GM23338 (cell line): ENCODE data around the gene ZNF536. TPM values are rescaled to one million over a fixed set of nuclear protein-coding genes. Genes with fewer than 3 reads are reported as not detected.

Source experiments
- ATAC-seq: fragments of 200-7000 bp; cut with Tn5 transposase; 3 replicates; pipeline ENCODE4 v1.9.1; 2020
- DNase-seq: peaks from one replicate; pipeline ENCODE4 v3.0.0-alpha.2; 2015; ENCODE audit warnings: low spot score
- H2AFZ ChIP-seq: fragments of 200-600 bp; sonication (generic); 2 replicates; pipeline ENCODE4 v1.8.0; 2016; ENCODE audit warnings: antibody characterized with exemption, mild to moderate bottlenecking, moderate library complexity
- H3F3A ChIP-seq: fragments of 200-600 bp; sonication (generic); replicated peaks from 2 replicates; pipeline ENCODE4 v1.8.0; 2017; ENCODE audit warnings: antibody characterized with exemption, mixed run types, low read depth
- H3K27ac ChIP-seq: fragments of 200-600 bp; sonication (generic); 2 replicates; pipeline ENCODE4 v1.6.1; 2016; ENCODE audit warnings: low read depth
- H3K27me3 ChIP-seq: fragments of 200-600 bp; sonication (generic); 2 replicates; pipeline ENCODE4 v1.8.0; 2016; ENCODE audit warnings: mild to moderate bottlenecking, mixed run types, moderate library complexity; ENCODE audit not compliant: insufficient read depth
- H3K36me3 ChIP-seq: fragments of 200-600 bp; sonication (generic); 2 replicates; pipeline ENCODE4 v1.8.0; 2016; ENCODE audit warnings: mild to moderate bottlenecking; ENCODE audit not compliant: insufficient read depth
- H3K4me1 ChIP-seq: fragments of 200-600 bp; sonication (generic); 2 replicates; pipeline ENCODE4 v1.8.0; 2016; ENCODE audit warnings: mild to moderate bottlenecking, moderate library complexity; ENCODE audit not compliant: insufficient read depth
- H3K4me2 ChIP-seq: fragments of 200-600 bp; sonication (generic); 2 replicates; pipeline ENCODE4 v1.7.1; 2017; ENCODE audit warnings: mixed run types
- H3K4me3 ChIP-seq: fragments of 200-600 bp; sonication (generic); 2 replicates; pipeline ENCODE4 v1.6.1; 2016; ENCODE audit warnings: mixed run types
- H3K79me2 ChIP-seq: fragments of 200-600 bp; sonication (generic); replicated peaks from 2 replicates; pipeline ENCODE4 v1.8.0; 2017; ENCODE audit warnings: mild to moderate bottlenecking; ENCODE audit not compliant: insufficient read depth
- H3K9me2 ChIP-seq: fragments of 200-600 bp; sonication (generic); 2 replicates; pipeline ENCODE4 v1.8.0; 2017; ENCODE audit not compliant: insufficient read depth
- H4K20me1 ChIP-seq: fragments of 200-600 bp; sonication (generic); replicated peaks from 2 replicates; pipeline ENCODE4 v1.8.0; 2017; ENCODE audit warnings: mild to moderate bottlenecking; ENCODE audit not compliant: insufficient read depth
- H3K27ac Mint-ChIP-seq: 2 replicates; pipeline ENCODE4 v1.8.0; 2020; ENCODE audit warnings: inconsistent platforms, mild to moderate bottlenecking, moderate library complexity, mixed read lengths
- H3K27me3 Mint-ChIP-seq: 3 replicates; pipeline ENCODE4 v1.8.0; 2022; ENCODE audit warnings: low read depth, mild to moderate bottlenecking, moderate library complexity, mixed read lengths, inconsistent platforms; ENCODE audit not compliant: insufficient read depth, poor library complexity
- H3K36me3 Mint-ChIP-seq: 3 replicates; pipeline ENCODE4 v1.8.0; 2021; ENCODE audit warnings: low read depth, mild to moderate bottlenecking, inconsistent platforms, moderate library complexity, mixed read lengths
- H3K4me1 Mint-ChIP-seq: 3 replicates; pipeline ENCODE4 v1.8.0; 2020; ENCODE audit warnings: mild to moderate bottlenecking, inconsistent platforms, mixed read lengths
- H3K4me3 Mint-ChIP-seq: 3 replicates; pipeline ENCODE4 v1.8.0; 2021; ENCODE audit warnings: moderate library complexity, mild to moderate bottlenecking, inconsistent platforms, mixed read lengths
- H3K9me3 Mint-ChIP-seq: 3 replicates; pipeline ENCODE4 v1.8.0; 2020; ENCODE audit warnings: moderate library complexity, mild to moderate bottlenecking, inconsistent platforms, mixed read lengths
- CREB1 ChIP-seq: fragments of 250-450 bp; sonication (Bioruptor Pico); IDR thresholded peaks from 2 replicates; pipeline ENCODE4 v1.5.0; 2020; ENCODE audit warnings: low read depth, mild to moderate bottlenecking, moderate library complexity
- ETS1 ChIP-seq: IDR thresholded peaks from 2 replicates; pipeline ENCODE4 v1.6.1; 2016; ENCODE audit warnings: antibody characterized with exemption
- EZH2phosphoT487 ChIP-seq: fragments of 200-600 bp; sonication (generic); IDR thresholded peaks from one replicate; pipeline ENCODE4 v1.8.1; 2018; ENCODE audit warnings: antibody characterized with exemption; ENCODE audit not compliant: unreplicated experiment
- NANOG ChIP-seq: IDR thresholded peaks from 2 replicates; pipeline ENCODE4 v1.6.1; 2016; ENCODE audit warnings: antibody characterized with exemption, borderline replicate concordance
- POLR2AphosphoS5 ChIP-seq: IDR thresholded peaks from 2 replicates; pipeline ENCODE4 v1.6.1; 2016; ENCODE audit warnings: antibody characterized with exemption, low read depth
- REST ChIP-seq: IDR thresholded peaks from one replicate; pipeline ENCODE4 v1.6.1; 2018; ENCODE audit warnings: antibody characterized with exemption; ENCODE audit not compliant: unreplicated experiment
- STAT1 ChIP-seq: IDR thresholded peaks from one replicate; pipeline ENCODE4 v1.6.1; 2016; ENCODE audit warnings: antibody characterized with exemption; ENCODE audit not compliant: unreplicated experiment
- ZNF114 ChIP-seq: fragments of 250-450 bp; sonication (Bioruptor Pico); IDR thresholded peaks from 2 replicates; pipeline ENCODE4 v1.5.0; 2020; ENCODE audit warnings: mild to moderate bottlenecking, moderate library complexity
- ZNF331 ChIP-seq: fragments of 250-450 bp; sonication (Bioruptor Pico); IDR thresholded peaks from 2 replicates; pipeline ENCODE4 v1.5.0; 2020; ENCODE audit warnings: low read depth, mild to moderate bottlenecking, moderate library complexity
- ZNF462 ChIP-seq: fragments of 250-450 bp; sonication (Bioruptor Pico); IDR thresholded peaks from 2 replicates; pipeline ENCODE4 v1.5.0; 2020; ENCODE audit warnings: mild to moderate bottlenecking, moderate library complexity
- polyA plus RNA-seq: library from polyadenylated mRNA; unstranded; fragments of >200 nt; fragmentation: Nextera tagmentation; extraction: Ambion mirVana; gene quantifications from 2 replicates; pipeline ENCODE4 v1.2.1, GENCODE V29; 2016
- total RNA-seq: library from RNA; depleted of rRNA; stranded (reverse); fragments of >200 nt; shearing (Covaris generic); gene quantifications from 2 replicates; pipeline ENCODE4 v1.2.3, GENCODE V29; 2014

ZNF536 gene
- total and polyA plus RNA-seq, 2 experiments from 2014 or later: 0.07 TPM; not detected in 1

GRCh38 chr19:30322641-30323320, 49.4 kb upstream of the ZNF536 start:
- DNase-seq: no peak

More at GRCh38 chr19:30322641-30323320, 49.4 kb upstream of the ZNF536 start:
- H4K20me1 ChIP-seq: no peaks in the 10 kb centered on the region
- peaks cover 7% of the 10 kb centered on the region; the same call in 1 of the 2 replicates for H3K4me1 ChIP-seq
- Mint-ChIP-seq H3K27ac (no peak overlapping the region), H3K27me3 (peaks cover 7% of the 10 kb centered on the region), H3K36me3 (no peaks in the 10 kb centered on the region; the same call in 2 of the 3 replicates), H3K4me3 (no peak overlapping the region), H3K9me3 (no peaks in the 10 kb centered on the region; the same call in 2 of the 3 replicates), H3K4me1 (peaks cover 6% of the 10 kb centered on the region; the same call in 2 of the 3 replicates)
- ATAC-seq: no peak
- H3K4me3 ChIP-seq: no peak overlapping the region
- H3K36me3 ChIP-seq: no peaks in the 10 kb centered on the region
- no peak overlapping the region for H3K4me2 ChIP-seq
- H3K79me2 ChIP-seq: no peaks in the 10 kb centered on the region
- H3K27ac ChIP-seq: no peak overlapping the region
- H2AFZ ChIP-seq: no peak overlapping the region
- no peaks in the 10 kb centered on the region for H3K27me3 ChIP-seq
- TF ChIP-seq ZNF331 (no peak), EZH2phosphoT487 (no peak), POLR2AphosphoS5 (no peak), ZNF462 (CRISPR knock-in tag) (no peak), NANOG (no peak), ETS1 (no peak), STAT1 (no peak), ZNF114 (no peak), REST (no peak), CREB1 (no peak)
- H3F3A ChIP-seq: no peaks in the 10 kb centered on the region
- peaks cover 8% of the 10 kb centered on the region for H3K9me2 ChIP-seq
